HTR-8/SVneo (cell line): ENCODE data around the gene PLCB2.

Source experiments
- DNase-seq: peaks from one replicate; pipeline ENCODE4 v3.0.0; 2011; ENCODE audit warnings: low spot score, mixed read lengths; ENCODE audit not compliant: insufficient read length
- FAIRE-seq: peaks from 2 replicates; lab custom pipeline; 2011; peaks lifted over from hg19 to GRCh38; lab: Jason Lieb, UNC

The PLCB2 gene

DNA sequence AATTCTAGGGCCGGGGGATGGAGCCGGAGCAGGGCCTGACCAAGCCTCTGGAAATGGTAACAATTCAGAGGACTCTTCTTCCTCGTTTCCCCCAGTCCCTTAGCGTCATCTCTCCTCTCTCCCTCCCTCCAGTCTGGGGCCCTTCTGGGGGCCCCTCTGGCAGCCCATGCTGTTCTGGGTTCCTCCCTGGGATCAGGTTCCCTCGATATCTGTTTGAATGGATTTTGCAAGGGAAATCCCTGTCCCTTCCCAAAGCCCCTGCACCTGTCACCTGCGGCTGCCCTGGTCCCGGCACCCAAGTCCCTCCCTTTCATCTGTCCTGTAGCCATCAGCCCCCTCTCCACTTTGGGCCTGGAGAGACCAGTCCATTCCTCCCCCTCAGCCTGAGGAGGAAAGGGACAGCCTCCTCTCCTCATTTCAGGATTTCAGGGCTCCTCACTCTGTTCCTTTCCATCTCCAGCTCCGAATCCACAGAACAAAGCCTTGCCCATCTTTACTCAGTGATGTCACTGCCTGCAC lies 1.7 kb upstream of the PLCB2 start:
- no peak for DNase-seq
- no peak for FAIRE-seq

DNA sequence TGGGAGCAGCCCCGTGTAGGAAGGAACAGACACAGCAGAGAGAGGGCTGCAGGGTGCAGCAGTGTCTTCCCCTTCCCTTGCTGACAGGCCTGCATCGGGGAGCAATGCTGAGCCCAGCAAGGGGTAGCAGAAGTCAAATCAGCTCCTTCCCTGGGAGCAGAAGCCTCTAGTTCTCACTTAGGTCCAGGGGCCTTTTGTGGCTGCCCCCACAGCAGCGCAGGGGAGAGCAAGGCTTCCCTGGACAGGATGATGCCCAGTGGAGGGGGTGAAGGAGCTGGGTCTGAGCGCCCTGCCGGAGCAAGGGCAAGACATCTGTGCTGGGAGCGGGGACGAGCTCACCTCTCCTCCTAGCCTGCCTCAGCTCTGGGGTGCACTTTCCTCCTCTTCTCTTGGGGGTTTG lies 827 bp downstream of the PLCB2 start:
- no peak for DNase-seq

DNA sequence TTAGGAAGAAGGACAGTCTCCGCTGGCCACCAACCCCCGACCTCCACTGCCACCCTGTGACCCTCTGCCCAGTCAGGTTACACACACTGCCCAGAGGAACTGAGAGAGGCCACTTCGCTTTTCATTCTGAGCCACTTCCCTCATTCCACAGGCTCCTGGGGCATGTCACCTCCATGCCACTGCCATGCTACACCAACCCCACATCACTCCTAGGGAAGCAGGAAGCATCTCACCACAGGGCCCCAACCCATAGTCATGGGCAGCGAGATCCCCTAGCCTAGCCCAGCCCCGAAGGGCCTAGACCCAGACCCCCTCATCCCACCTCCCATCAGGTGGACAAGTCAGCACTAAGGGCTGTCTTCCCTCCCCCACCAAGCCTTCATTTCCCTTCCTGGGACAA lies 1.4 kb downstream of the PLCB2 start:
- no peak for FAIRE-seq
- no peak for DNase-seq

More for the DNA sequence above, 827 bp downstream of the PLCB2 start:
- FAIRE-seq, result no peak

DNA sequence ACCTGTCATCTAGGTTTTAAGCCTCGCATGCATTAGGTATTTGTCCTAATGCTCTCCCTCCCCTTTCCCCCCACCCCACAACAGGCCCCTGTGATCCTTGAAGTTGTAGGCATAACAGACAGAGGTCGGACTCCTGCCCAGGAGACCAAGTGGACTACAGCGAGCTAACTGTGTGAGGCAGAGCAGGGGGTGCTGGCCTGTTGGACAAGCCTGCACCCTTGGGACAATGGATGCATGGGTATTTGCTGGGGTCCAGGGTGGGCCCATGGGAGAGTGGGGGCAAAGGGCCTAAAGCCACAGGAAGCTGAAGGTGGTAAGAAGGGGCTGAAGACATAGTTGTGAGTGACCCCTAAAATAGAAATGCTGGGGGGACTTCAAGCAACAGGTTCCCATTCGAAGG lies 2.5 kb downstream of the PLCB2 start:
- FAIRE-seq (no peak), DNase-seq (no peak)

- no peak for FAIRE-seq
- DNase-seq, result no peak
Measured at GRCh38 chr15:40303576-40303975, 4.2 kb downstream of the PLCB2 start.

DNA sequence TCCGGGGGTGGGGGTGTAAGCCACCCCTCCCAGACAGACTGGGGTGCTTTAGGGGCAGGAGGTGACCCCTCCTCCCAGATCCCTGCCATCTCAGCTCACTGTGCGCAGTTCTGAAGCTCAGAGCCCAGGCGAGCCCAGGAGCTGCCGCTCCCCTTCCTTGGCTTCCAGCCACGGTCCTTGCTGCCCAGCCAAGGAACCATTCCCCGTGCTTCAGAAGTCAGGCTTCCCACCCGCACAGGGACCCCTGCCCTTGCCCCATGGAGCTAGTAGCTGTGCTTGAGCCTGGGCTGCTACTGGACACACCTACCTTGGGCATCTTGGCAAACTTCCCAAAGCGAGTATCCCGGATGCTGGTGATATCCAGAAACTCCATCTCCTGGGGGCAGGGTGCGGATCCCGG lies 4.8 kb downstream of the PLCB2 start:
- DNase-seq (no peak), FAIRE-seq (no peak)

- DNase-seq (no peak), FAIRE-seq (no peak)
Measured at GRCh38 chr15:40302288-40302886, 5.3 kb downstream of the PLCB2 start.

GRCh38 chr15:40301467-40302179 lies 6.1 kb downstream of the PLCB2 start:
- DNase-seq (no peak), FAIRE-seq (no peak)

- no peak for DNase-seq
- FAIRE-seq, result no peak
Measured at GRCh38 chr15:40300771-40301170, 7.0 kb downstream of the PLCB2 start.

- FAIRE-seq (no peak), DNase-seq (no peak)
Measured at GRCh38 chr15:40300367-40300766, 7.4 kb downstream of the PLCB2 start.

DNA sequence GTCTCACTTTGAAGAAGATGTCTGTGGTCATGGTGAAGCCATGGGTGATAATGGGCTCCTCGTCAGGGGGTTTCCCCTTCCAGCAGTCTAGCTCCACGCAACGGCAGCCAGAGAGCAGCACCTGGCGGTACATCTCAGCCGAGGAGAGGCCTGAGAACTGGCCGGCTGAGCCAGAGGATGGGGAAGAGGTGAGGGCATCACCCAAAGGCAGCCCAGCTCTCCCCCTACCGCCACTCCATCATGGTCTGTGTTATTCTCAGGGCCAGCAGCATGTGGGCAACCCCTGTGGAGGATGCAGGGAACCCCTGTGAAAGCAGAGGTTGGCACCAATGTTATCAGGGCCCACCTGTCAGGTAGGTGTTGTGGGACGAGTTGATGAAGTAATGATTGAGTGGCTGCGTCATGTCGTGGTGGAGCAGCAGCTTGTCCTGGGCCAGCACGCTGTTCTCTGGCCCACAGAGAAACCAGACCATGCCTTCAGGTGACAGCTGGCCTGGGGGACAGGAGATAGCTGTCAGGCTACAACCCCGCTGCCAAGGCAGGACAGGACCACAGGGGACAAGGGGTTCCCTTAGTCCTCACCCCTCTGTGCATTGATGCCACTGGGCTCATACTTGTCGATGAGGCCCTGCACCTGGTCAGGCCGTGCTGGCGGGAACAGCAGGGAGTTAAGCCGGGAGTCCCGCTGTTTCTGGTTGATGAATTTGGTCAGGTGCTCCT lies 9.4 kb downstream of the PLCB2 start:
- DNase-seq (no peak), FAIRE-seq (no peak)

DNA sequence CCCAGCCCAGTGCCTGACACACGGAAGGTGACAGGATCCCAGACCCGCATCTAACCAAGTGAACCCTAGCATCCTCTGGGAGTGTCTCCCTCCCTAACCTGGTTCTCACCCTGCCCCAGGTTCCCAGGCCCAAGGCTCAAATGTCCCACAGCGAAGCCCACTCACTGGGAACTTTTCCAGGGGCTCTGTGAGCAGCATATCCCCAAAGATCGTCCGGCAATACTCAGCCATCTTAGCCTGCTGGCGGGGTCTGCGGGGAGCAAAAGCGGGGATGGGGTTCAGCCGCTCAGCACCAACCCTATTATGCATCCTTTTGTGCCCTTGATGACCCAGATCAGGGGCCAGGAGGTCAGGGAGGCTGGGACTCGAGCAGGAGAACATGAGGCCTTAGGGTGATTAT lies 10.4 kb downstream of the PLCB2 start:
- no peak for DNase-seq
- no peak for FAIRE-seq

DNA sequence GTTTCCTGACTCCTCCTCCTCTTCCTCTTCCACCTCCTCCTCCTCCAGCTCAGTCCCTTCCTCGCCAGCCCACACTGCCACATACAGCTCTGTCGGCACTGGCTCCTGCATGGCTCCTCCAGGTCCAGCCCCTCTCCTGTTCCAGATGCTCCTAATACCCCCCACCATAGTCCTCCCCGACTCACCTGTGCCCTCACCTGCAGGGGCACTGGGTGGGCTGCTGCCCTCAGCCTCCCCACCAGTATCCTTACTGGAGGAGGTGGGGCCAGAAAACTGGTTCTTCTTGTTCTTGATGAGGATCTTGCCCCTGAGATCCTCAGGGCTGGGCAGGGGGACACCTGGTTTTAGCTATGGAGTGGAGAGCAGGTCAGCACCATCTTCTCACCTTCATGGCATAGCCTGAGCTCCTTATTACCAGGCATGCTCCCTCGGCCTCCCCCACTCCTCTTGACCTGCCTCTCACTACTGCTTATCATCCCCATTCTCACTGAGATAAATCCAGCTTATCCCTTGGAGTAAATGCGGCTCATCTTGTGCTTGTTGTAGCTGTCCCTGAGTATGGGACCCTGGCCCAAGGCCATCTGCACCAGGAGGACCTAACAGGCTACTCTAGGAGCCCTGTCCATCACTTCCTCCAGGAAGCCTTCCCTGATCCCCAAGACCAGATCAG lies 11.0 kb downstream of the PLCB2 start:
- DNase-seq (no peak), FAIRE-seq (no peak)

DNA sequence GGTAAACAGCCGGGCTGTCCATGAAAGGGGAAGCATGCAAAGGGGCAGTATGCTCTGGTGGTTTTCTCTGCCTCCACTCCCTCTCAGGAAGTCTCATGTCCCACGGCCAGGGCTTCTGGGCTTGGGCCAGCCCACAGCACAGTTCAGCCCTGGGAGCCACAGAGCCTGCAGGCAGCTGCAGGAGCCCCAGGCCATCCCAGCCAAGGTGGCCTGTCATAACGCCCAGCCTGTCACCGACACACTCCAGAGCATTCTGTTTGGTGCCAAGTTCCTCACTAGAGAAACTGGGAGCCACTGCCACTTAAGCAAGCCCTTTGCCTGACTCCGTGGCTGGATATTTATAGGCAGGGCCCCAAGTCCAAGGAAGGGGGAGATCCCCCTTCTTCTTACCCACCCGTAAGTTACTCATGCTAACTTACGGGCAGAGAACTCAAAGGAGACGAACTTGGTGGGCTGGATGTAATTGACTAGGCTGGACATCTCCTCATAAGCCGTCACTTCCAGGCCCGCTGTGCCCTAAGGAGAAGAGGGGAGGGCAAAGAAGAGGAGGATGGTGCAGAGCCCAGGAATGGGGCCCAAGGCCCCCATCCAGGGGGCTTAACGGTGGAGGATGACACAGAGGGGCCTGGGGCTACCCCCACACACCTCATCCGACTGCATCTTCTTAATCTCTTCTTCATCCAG lies 11.7 kb downstream of the PLCB2 start:
- FAIRE-seq (no peak), DNase-seq (no peak)

- DNase-seq, result no peak
- peak; percentile 40 for FAIRE-seq
Measured at GRCh38 chr15:40295297-40295696, 12.4 kb downstream of the PLCB2 start.

GRCh38 chr15:40293905-40294895 lies 13.5 kb downstream of the PLCB2 start:
- no peak for FAIRE-seq
- no peak for DNase-seq

DNA sequence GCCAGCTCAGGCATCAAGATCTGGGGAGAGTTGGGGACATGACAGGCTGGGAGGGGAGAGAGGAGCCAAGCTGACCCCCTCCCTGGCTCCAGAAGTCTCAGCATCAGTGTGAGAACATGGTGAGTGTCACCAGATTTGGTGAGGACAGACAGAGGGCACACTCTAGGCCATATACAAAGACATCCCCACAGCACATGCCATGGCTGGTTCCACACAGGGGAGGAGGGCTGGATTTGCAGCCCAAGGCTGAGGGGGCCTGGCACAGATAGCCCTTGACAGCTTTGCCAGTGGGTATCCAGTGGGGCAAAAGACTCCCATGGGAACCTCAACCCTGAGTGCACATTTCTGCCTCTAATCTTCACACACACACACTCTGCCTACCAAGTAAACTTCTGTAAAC lies 14.7 kb downstream of the PLCB2 start:
- FAIRE-seq (no peak), DNase-seq (no peak)

DNA sequence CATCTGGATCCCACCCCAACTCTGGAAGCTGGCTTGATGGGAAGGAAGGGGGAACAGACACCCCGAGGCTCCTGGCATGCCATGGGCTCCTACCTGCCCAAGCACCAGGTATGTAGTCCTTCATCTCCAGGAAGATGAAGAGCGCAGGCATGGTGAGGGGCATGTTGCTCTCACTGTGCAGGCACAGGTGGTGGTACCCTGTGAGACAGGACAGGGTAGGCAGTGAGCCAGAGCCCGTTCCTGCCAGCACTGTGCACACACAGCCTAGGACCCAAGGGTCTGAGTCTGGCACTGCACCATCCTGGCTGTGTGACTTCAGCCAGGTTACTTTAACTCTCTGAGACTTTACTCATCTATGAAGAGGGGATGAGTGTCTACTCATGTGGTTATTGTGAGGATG lies 15.5 kb downstream of the PLCB2 start:
- no peak for FAIRE-seq
- DNase-seq, result no peak
